Measurements from ENCODE around the gene METTL8.

Gene METTL8

DNA sequence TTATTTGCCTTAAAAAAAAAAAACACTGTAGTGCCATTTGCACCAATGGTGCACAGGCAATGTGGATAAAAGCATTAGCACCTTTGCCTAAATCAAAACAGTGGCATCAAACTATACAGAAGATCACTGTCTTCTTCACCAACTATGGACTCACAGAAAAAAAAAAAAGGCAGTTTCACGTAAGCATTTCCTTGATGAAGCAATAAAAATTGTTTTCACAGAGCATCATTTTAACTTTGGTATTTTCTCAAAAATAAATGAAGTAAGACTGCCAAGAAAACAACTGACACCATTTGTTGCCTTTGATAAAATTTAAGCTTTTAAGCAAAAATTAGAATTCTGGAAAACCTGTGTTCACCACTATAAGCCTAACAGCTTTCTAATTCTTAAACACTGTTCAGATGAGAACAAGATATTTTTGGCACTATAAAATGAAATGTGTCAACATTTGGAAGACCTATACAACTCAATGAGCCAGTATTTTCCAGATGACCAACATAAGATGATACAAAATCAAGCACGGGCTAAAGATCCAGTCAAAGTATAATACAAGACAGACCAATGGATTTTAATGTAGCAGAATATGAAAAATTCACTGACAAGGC is 21.1 kb downstream of the METTL8 start:
- H3K4me3 ChIP-seq (ENCODE audit: low read length), result no peak overlapping the region
- no peak for DNase-seq (ENCODE audit: low read depth)
- TF ChIP-seq CTCF (IDR thresholded peaks at IDR 0.05; ENCODE audit: insufficient read depth, low read depth, low read length, missing control alignments), result no peak

GRCh38 chr2:171411791-171412483 is 21.9 kb downstream of the METTL8 start:
- no peak for TF ChIP-seq CTCF (IDR thresholded peaks at IDR 0.05; ENCODE audit: insufficient read depth, low read depth, low read length, missing control alignments)
- peak; percentile 54 for DNase-seq (ENCODE audit: low read depth)
- no peak overlapping the region for H3K4me3 ChIP-seq (ENCODE audit: low read length)

GRCh38 chr2:171411214-171411613 is 22.6 kb downstream of the METTL8 start:
- DNase-seq (ENCODE audit: low read depth), result peak; percentile 48
- no peak for TF ChIP-seq CTCF (IDR thresholded peaks at IDR 0.05; ENCODE audit: insufficient read depth, low read depth, low read length, missing control alignments)
- H3K4me3 ChIP-seq (ENCODE audit: low read length), result no peak overlapping the region

- H3K4me3 ChIP-seq (ENCODE audit: low read length), result no peak overlapping the region
- DNase-seq (ENCODE audit: low read depth), result no peak
- TF ChIP-seq CTCF (IDR thresholded peaks at IDR 0.05; ENCODE audit: insufficient read depth, low read depth, low read length, missing control alignments), result no peak
Observed at GRCh38 chr2:171410624-171411023, 23.2 kb downstream of the METTL8 start.

- TF ChIP-seq CTCF (IDR thresholded peaks at IDR 0.05; ENCODE audit: insufficient read depth, low read depth, low read length, missing control alignments), result no peak
- DNase-seq (ENCODE audit: low read depth), result peak; percentile 90
- H3K4me3 ChIP-seq (ENCODE audit: low read length), result peak overlapping the region; percentile 0
Observed at GRCh38 chr2:171410101-171410500, 23.7 kb downstream of the METTL8 start.

DNA sequence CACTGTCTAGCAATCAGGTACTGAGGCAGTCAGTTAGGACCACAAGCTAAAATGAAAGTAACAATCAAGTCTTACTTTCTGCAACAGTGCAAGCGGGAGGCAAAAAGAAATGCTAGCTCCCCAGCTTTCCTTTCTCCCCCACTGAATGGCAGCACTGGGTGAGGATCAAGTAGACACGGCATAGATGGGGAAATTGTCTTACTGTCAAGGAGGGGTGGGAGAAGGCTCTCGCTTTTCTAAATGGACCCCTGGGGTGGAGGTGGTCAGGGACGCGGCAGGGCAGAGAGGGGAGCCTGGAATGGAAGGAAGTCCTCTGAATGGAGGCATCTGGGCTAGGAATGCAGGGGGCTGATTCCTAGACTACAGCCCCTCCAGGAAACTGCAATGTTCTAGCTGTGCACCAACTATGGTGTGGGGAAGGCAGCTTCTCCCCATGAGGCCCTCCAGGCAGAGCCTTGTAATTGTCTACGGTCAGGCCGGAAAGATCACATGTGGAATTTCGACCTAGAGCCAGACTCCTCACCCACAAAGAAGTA is 24.3 kb downstream of the METTL8 start:
- no peak for TF ChIP-seq CTCF (IDR thresholded peaks at IDR 0.05; ENCODE audit: insufficient read depth, low read depth, low read length, missing control alignments)

More for the DNA sequence above, 24.3 kb downstream of the METTL8 start:
- DNase-seq (ENCODE audit: low read depth), result peak; percentile 40
- peak overlapping the region; percentile 23 for H3K4me3 ChIP-seq (ENCODE audit: low read length)

Measured in epithelial cell of esophagus (primary cell).